SK-N-SH treated with all-trans-retinoic acid at 6 μM for 48 hours (cell line): Measurements from ENCODE around the gene LRRC36.

ENCODE experiments used
- ATAC-seq: fragments of 200-7000 bp; cut with Tn5 transposase; 3 replicates; pipeline ENCODE4 v1.9.1; 2020; ENCODE audit warnings: mild to moderate bottlenecking, moderate library complexity
- ARNTL ChIP-seq: fragments of 450-650 bp; formaldehyde crosslinking; IDR thresholded peaks from 2 replicates; pipeline ENCODE4 v1.5.0; 2020; ENCODE audit warnings: low read depth, mild to moderate bottlenecking, moderate library complexity, borderline replicate concordance
- BACH2 ChIP-seq: fragments of 250-450 bp; sonication (Bioruptor Pico); IDR thresholded peaks from 2 replicates; pipeline ENCODE4 v1.9.0; 2021; ENCODE audit warnings: mild to moderate bottlenecking, borderline replicate concordance
- CREB5 ChIP-seq: fragments of 250-450 bp; sonication (Bioruptor Pico); IDR thresholded peaks from 2 replicates; pipeline ENCODE4 v1.5.1; 2020; ENCODE audit warnings: low read depth, mild to moderate bottlenecking, moderate library complexity
- CSDC2 ChIP-seq: fragments of 250-450 bp; sonication (Bioruptor Pico); IDR thresholded peaks from 2 replicates; pipeline ENCODE4 v1.5.0; 2020; ENCODE audit warnings: mild to moderate bottlenecking, moderate library complexity
- CSRNP3 ChIP-seq: fragments of 250-450 bp; sonication (Bioruptor Pico); IDR thresholded peaks from 2 replicates; pipeline ENCODE4 v1.5.1; 2021; ENCODE audit warnings: mild to moderate bottlenecking, moderate library complexity
- ESRRG ChIP-seq: fragments of 250-450 bp; sonication (Bioruptor Pico); IDR thresholded peaks from 2 replicates; pipeline ENCODE4 v1.6.1; 2021; ENCODE audit warnings: mild to moderate bottlenecking
- GLIS3 ChIP-seq: fragments of 250-450 bp; sonication (Bioruptor Pico); IDR thresholded peaks from 2 replicates; pipeline ENCODE4 v1.5.0; 2020; ENCODE audit warnings: mild to moderate bottlenecking, moderate library complexity
- ISL1 ChIP-seq: fragments of 250-450 bp; sonication (Bioruptor Pico); IDR thresholded peaks from 2 replicates; pipeline ENCODE4 v2.1.2; 2022; ENCODE audit warnings: mild to moderate bottlenecking, moderate library complexity
- OSR1 ChIP-seq: fragments of 250-450 bp; sonication (Bioruptor Pico); IDR thresholded peaks from 2 replicates; pipeline ENCODE4 v1.8.0; 2022; ENCODE audit warnings: moderate library complexity, mild to moderate bottlenecking, inconsistent platforms
- PATZ1 ChIP-seq: fragments of 250-450 bp; sonication (Bioruptor Pico); IDR thresholded peaks from 2 replicates; pipeline ENCODE4 v1.8.0; 2020; ENCODE audit warnings: mild to moderate bottlenecking, moderate library complexity, borderline replicate concordance
- POU6F1 ChIP-seq: fragments of 250-450 bp; sonication (Bioruptor Pico); IDR thresholded peaks from 2 replicates; pipeline ENCODE4 v1.8.0; 2021; ENCODE audit warnings: low read depth, mild to moderate bottlenecking, moderate library complexity, borderline replicate concordance
- RARB ChIP-seq: fragments of 250-450 bp; sonication (Bioruptor Pico); IDR thresholded peaks from 2 replicates; pipeline ENCODE4 v1.8.0; 2021; ENCODE audit warnings: mild to moderate bottlenecking, moderate library complexity
- SNAI2 ChIP-seq: fragments of 250-450 bp; sonication (Bioruptor Pico); IDR thresholded peaks from 2 replicates; pipeline ENCODE4 v1.5.0; 2020; ENCODE audit warnings: mild to moderate bottlenecking, moderate library complexity
- TCF4 ChIP-seq: fragments of 250-450 bp; sonication (Bioruptor Pico); IDR thresholded peaks from 2 replicates; pipeline ENCODE4 v1.8.0; 2021; ENCODE audit warnings: mild to moderate bottlenecking, moderate library complexity, borderline replicate concordance
- TOX ChIP-seq: fragments of 250-450 bp; sonication (Bioruptor Pico); IDR thresholded peaks from 2 replicates; pipeline ENCODE4 v1.8.0; 2021; ENCODE audit warnings: mild to moderate bottlenecking, moderate library complexity, borderline replicate concordance
- TSHZ2 ChIP-seq: fragments of 250-450 bp; sonication (Bioruptor Pico); IDR thresholded peaks from 2 replicates; pipeline ENCODE4 v1.5.0; 2020; ENCODE audit warnings: mild to moderate bottlenecking, moderate library complexity
- ZC3H10 ChIP-seq: fragments of 250-450 bp; sonication (Bioruptor Pico); IDR thresholded peaks from 2 replicates; pipeline ENCODE4 v1.5.1; 2021; ENCODE audit warnings: mild to moderate bottlenecking, moderate library complexity
- ZFP3 ChIP-seq: fragments of 250-450 bp; sonication (Bioruptor Pico); IDR thresholded peaks from 2 replicates; pipeline ENCODE4 v1.5.0; 2020; ENCODE audit warnings: mild to moderate bottlenecking, moderate library complexity
- ZFP30 ChIP-seq: fragments of 450-650 bp; formaldehyde crosslinking; IDR thresholded peaks from 2 replicates; pipeline ENCODE4 v1.5.0; 2022; ENCODE audit warnings: mild to moderate bottlenecking, moderate library complexity
- ZNF565 ChIP-seq: fragments of 450-650 bp; formaldehyde crosslinking; conservative IDR thresholded peaks from 2 replicates; pipeline ENCODE4 v1.5.0; 2020; ENCODE audit warnings: low read depth, mild to moderate bottlenecking, moderate library complexity
- ZNF70 ChIP-seq: fragments of 450-650 bp; formaldehyde crosslinking; IDR thresholded peaks from 2 replicates; pipeline ENCODE4 v1.5.0; 2020; ENCODE audit warnings: mild to moderate bottlenecking, moderate library complexity
- ZNF8 ChIP-seq: fragments of 450-650 bp; formaldehyde crosslinking; IDR thresholded peaks from 2 replicates; pipeline ENCODE4 v1.5.0; 2020; ENCODE audit warnings: mild to moderate bottlenecking, moderate library complexity

Gene LRRC36

GRCh38 chr16:67386861-67387455 lies 60.3 kb downstream of the LRRC36 start:
- TF ChIP-seq RARB (CRISPR knock-in tag), result no peak
- no peak for ATAC-seq

GRCh38 chr16:67387479-67388079 lies 61.0 kb downstream of the LRRC36 start:
- TF ChIP-seq ZNF8 (CRISPR knock-in tag) (no peak), SNAI2 (CRISPR knock-in tag) (no peak), ISL1 (CRISPR knock-in tag) (no peak), PATZ1 (CRISPR knock-in tag) (no peak), ZFP30 (CRISPR knock-in tag) (no peak), OSR1 (CRISPR knock-in tag) (no peak), ZNF70 (CRISPR knock-in tag) (no peak), BACH2 (no peak), TSHZ2 (CRISPR knock-in tag) (no peak), ZNF565 (CRISPR knock-in tag) (no peak), ARNTL (CRISPR knock-in tag) (no peak), RARB (CRISPR knock-in tag) (no peak), ESRRG (CRISPR knock-in tag) (no peak), TOX (CRISPR knock-in tag) (no peak), CSDC2 (CRISPR knock-in tag) (no peak), POU6F1 (no peak), CSRNP3 (no peak), TCF4 (CRISPR knock-in tag) (no peak), ZC3H10 (CRISPR knock-in tag) (no peak), GLIS3 (CRISPR knock-in tag) (no peak)
- ATAC-seq, result no peak

- no peak for ATAC-seq
- no peak for TF ChIP-seq ZFP30 (CRISPR knock-in tag)
- TF ChIP-seq CREB5 (CRISPR knock-in tag), result no peak
- no peak for TF ChIP-seq CSDC2 (CRISPR knock-in tag)
- TF ChIP-seq CSRNP3, result no peak
- TF ChIP-seq GLIS3 (CRISPR knock-in tag), result no peak
- TF ChIP-seq RARB (CRISPR knock-in tag), result no peak
- no peak for TF ChIP-seq ZC3H10 (CRISPR knock-in tag)
- no peak for TF ChIP-seq ZNF565 (CRISPR knock-in tag)
- TF ChIP-seq OSR1 (CRISPR knock-in tag), result no peak
- no peak for TF ChIP-seq PATZ1 (CRISPR knock-in tag)
- TF ChIP-seq ZFP3 (CRISPR knock-in tag), result no peak
- no peak for TF ChIP-seq ARNTL (CRISPR knock-in tag)
- TF ChIP-seq ZNF8 (CRISPR knock-in tag), result no peak
- no peak for TF ChIP-seq ZNF70 (CRISPR knock-in tag)
Observed at GRCh38 chr16:67388191-67388590, 61.6 kb downstream of the LRRC36 start.
